ENCODE data around the gene SCRT2. TPM values are rescaled to one million over a fixed set of nuclear protein-coding genes. Genes with fewer than 3 reads are reported as not detected.

The SCRT2 gene
- total and polyA plus RNA-seq, 9 of the 15 experiments (the other 6 are each of a cell fraction or from before 2014, with no cell fraction given): 0.04 to 0.75 (median 0.13) TPM; not detected in 2

GRCh38 chr20:617934-618690, 57.5 kb downstream of the SCRT2 start:
- Histone ChIP-seq H3K9me3 (replicated peaks; ENCODE audit: control insufficient read depth, insufficient read depth, low read depth, low read length) (no peaks in the 10 kb centered on the region), H3K9ac (ENCODE audit: insufficient read depth in 1 of 2, low read depth in 2 of 2, low read length in 2 of 2) (no peak overlapping the region), H3K9me1 (ENCODE audit: control insufficient read depth, insufficient read depth, low read length) (no peaks in the 10 kb centered on the region), H3K27ac (ENCODE audit: extremely low read depth, low read depth, low read length) (no peak overlapping the region), H3K4me1 (replicated peaks in 1 of 2; ENCODE audit: control insufficient read depth in 2 of 2, insufficient read depth in 2 of 2, low read length in 2 of 2) (peaks cover 0 to 4% of the 10 kb centered on the region in 2 experiments; a peak in 2 of 5 replicates), H3K36me3 (ENCODE audit: control insufficient read depth, insufficient read depth, low read length) (no peaks in the 10 kb centered on the region), H3K4me3 (no peak overlapping the region), H4K20me1 (replicated peaks; ENCODE audit: control insufficient read depth, insufficient read depth, low read length) (no peaks in the 10 kb centered on the region), H2AFZ (ENCODE audit: low read depth, low read length) (no peak overlapping the region), H3K79me2 (ENCODE audit: control insufficient read depth, insufficient read depth, low read length) (no peaks in the 10 kb centered on the region), H3K27me3 (ENCODE audit: control insufficient read depth in 2 of 2, insufficient read depth in 2 of 2, low read length in 2 of 2) (peaks cover 0 to 1% of the 10 kb centered on the region in 2 experiments; a peak in 2 of 5 replicates), H3K4me2 (ENCODE audit: insufficient read depth, low read length) (no peak overlapping the region)
- TF ChIP-seq CC2D1A (IDR thresholded peaks at IDR 0.05) (no peak), HINFP (tag; conservative IDR thresholded peaks at IDR 0.05; ENCODE audit: low read depth) (no peak), U2AF1 (optimal IDR thresholded peaks at IDR 0.05; ENCODE audit: low read depth, low read length) (no peak), NEUROD1 (IDR thresholded peaks at IDR 0.05; ENCODE audit: borderline replicate concordance, low read depth, low read length, partially characterized antibody) (no peak), MAX (CRISPR knock-in tag; IDR thresholded peaks at IDR 0.05) (0 out of 2 replicates have a peak, but pooled peaks have one; percentile 23), STAT5A (IDR thresholded peaks at IDR 0.05; ENCODE audit: borderline replicate concordance, low read length) (no peak), ZNF609 (CRISPR knock-in tag; IDR thresholded peaks at IDR 0.05; ENCODE audit: borderline replicate concordance) (no peak), MECOM (CRISPR knock-in tag; IDR thresholded peaks at IDR 0.05) (no peak)
- in situ Hi-C loops (cut with MboI) (no loop called here), intact Hi-C loops (cut with micrococcal nuclease) (no loop called here)
- no peak for DNase-seq (ENCODE audit: extremely low read depth in 1 of 4, low spot score in 3 of 4)
- no peak for ATAC-seq
- WGBS (ENCODE audit: insufficient coverage, low coverage, missing lambda C conversion rate): 8% methylated on average over 3 of the region's 4 CpGs
- CTCF ChIA-PET (ENCODE audit: low intra/inter-chr PET ratio): no interaction called here
- POLR2A ChIA-PET: interaction anchor here (0.6 to 1.6 kb wide), 3 partner anchors 15 to 320 kb away, joined by 3 to 4 read pairs (median 3); partner anchors contain the start of gene ZCCHC3
- no peak for FAIRE-seq
- BruUV-seq (replicated peaks): no TSS peak

Data from K562 (cell line).